Transverse colon (tissue), 4 donors: ENCODE data around the gene NBEAL1. TPM values are rescaled to one million over a fixed set of nuclear protein-coding genes. Genes with fewer than 3 reads are reported as not detected.
A peak's percentile ranks its signal among the peaks of the same experiment; 100 is the strongest.
"Not testable (repeated sequence)": the region's sequence is repeated elsewhere in the genome, so short reads cannot be mapped to it uniquely, and the experiment has no call there.

Experiments
- DNase-seq: peaks from one replicate; pipeline ENCODE4 v3.0.0-alpha.2; 2019
- H3K27ac ChIP-seq, 4 donors: fragments of 200-600 bp; sonication (generic); 2 replicates each; pipeline ENCODE4 v1.5.1; 2016 to 2018; ENCODE audit warnings: inconsistent platforms in 4 of 4
- H3K27me3 ChIP-seq: fragments of 200-600 bp; sonication (generic); 2 replicates; pipeline ENCODE4 v1.5.1; 2017; ENCODE audit warnings: inconsistent platforms
- H3K36me3 ChIP-seq, 4 donors: fragments of 200-600 bp; sonication (generic); 2 replicates each; pipeline ENCODE4 v1.5.1; 2017 to 2019; ENCODE audit warnings: inconsistent platforms in 4 of 4
- H3K4me1 ChIP-seq, 4 donors: fragments of 200-600 bp; sonication (generic); 2 replicates each; pipeline ENCODE4 v1.5.1; 2017 to 2020; ENCODE audit warnings: inconsistent platforms in 4 of 4
- H3K4me3 ChIP-seq, 4 donors: fragments of 200-600 bp; sonication (generic); 1 replicate in 1 of 4; 2 replicates in 3 of 4; pipeline versions ENCODE4 v1.5.1 to v1.6.1; 2017 to 2019; ENCODE audit warnings: inconsistent platforms in 4 of 4
- H3K9me3 ChIP-seq, 2 donors: fragments of 200-600 bp; sonication (generic); 2 replicates each; pipeline ENCODE4 v1.5.1; 2017 to 2019; ENCODE audit warnings: inconsistent platforms in 2 of 2
- EP300 ChIP-seq: sonication (generic); formaldehyde crosslinking; IDR thresholded peaks from one replicate; pipeline ENCODE4 v1.6.1; 2017; ENCODE audit warnings: antibody characterized with exemption, low read depth
- POLR2A ChIP-seq: fragments of 450-650 bp; IDR thresholded peaks from one replicate; pipeline ENCODE4 v1.6.1; 2016; ENCODE audit warnings: antibody characterized with exemption, mild to moderate bottlenecking, moderate library complexity
- POLR2AphosphoS5 ChIP-seq, 3 donors: sonication (generic); formaldehyde crosslinking; IDR thresholded peaks; one replicate each; pipeline ENCODE4 v1.6.1; 2016; ENCODE audit warnings: antibody characterized with exemption in 3 of 3
- WGBS, 2 donors: methylation state at CpG; one replicate each; pipeline ENCODE4 v1.1.5; 2018; ENCODE audit warnings: low coverage in 1 of 2; 5-methylcytosine and 5-hydroxymethylcytosine counted together
- in situ Hi-C, 4 donors: fragments of 200-750 bp; cut with MboI; loops; one replicate each; pipeline versions ENCODE4 v1.15.0 to v1.15.1; 2017; ENCODE audit warnings: low sequenced_read_pairs in 3 of 4, low pct_ligation_motif_present in 1 of 4, low pct_unique_long_range_greater_than_20kb in 1 of 4
- intact Hi-C: fragments of 100-400 bp; cut with DNase I; formaldehyde crosslinking; loops from one replicate; pipeline ENCODE4 v1.15.1; 2023; ENCODE audit warnings: low total_unique reads
- total RNA-seq, 4 donors: library from RNA; depleted of rRNA; stranded (reverse); fragments of >200 nt; gene quantifications; one replicate each; pipeline ENCODE4 v1.1.0, GENCODE V29; 2016
- TF ChIP-seq, protein P1 (sequence below), 5 experiments: fragments of 200-600 bp in 3 of 5; fragments of 450-650 bp in 2 of 5; sonication (generic) in 3 of 5; IDR thresholded peaks; 1 replicate in 2 of 5; 2 replicates in 3 of 5; pipeline ENCODE4 v1.5.1; 2016 to 2017; ENCODE audit warnings: antibody characterized with exemption in 5 of 5, inconsistent platforms in 3 of 5, mild to moderate bottlenecking in 2 of 5, moderate library complexity in 1 of 5

The NBEAL1 gene
- 100 to 1,000 TPM in 3 of 4 donors, 10 to 100 TPM in 1; 59.1 to 287 (median 154) TPM for total RNA-seq

DNA sequence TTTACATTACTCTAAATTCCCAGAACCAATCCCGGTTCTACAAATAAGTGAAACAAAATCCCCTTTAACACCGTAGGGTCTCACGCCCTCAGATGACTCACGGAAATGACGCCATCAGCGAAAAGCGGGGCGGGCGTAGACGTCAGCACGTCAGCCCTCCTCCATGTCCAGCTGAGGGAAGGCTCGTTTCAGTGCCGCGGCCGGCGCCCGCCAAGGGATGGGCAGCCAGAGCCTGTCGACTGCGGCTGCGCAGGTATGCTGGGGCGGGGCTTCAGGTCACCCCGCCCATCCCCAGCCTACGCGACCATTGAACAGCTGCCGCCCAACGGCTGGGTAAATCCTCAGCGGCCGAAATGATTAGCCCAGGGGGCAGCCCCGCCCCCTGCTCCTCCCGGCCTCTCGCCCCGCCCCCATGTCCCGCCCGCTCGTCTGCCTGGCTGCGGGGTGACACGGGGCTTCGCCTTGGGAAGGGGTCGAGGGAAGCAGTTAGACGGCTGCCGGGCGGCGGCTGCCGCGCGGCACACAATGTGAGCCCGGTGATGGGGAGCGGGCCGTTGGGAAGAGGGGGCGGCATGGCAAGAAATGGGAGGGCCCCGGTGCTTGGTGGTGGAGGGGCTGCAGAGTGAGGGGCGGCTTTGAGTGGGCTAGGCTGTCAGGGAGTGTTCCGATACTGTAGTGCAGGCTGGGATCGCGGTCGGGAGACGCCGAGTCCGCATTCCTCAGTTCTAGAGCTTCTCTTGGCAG is at the start of gene NBEAL1:
TSS of gene NBEAL1 (plus strand) at position 420 of the 744 bp plus-strand sequence. CDS start 1,510 bp downstream, outside the sequence.
- intact Hi-C loops (no loop called here), in situ Hi-C loops (no loop called here)
- 0 to 1% methylated on average over 1 to 35 of the region's 59 CpGs for WGBS, 2 donors

DNA sequence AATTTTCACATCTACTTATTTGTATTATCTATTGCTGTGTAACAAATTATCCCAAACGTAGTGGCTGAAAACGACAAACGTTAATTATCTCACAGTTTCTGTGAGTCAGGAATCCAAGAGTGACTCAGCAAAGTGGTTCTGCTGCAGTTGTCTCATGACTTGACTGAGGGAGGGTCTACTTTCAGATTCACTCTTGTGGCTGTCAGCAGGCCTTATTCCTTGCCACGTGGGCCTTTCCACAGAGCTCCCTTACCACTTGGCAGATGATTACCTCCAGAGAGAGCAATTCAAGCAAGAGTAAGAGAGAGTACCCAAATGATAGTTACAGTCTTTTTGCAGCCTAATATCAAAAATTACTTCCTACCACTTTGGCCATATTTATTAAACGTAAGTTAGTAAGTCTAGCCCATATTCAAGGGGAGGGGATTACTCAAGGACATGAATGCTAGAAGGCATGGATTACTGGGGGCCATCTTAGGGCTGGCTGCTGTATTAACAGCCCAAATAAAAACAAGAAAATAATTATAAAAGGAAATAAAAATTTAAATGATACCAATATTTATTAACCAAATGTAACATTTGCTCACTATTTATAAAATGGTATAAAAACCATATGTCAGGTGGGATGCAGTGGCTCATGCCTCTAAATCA is 48.7 kb upstream of the NBEAL1 start:
- no peaks in the 10 kb centered on the region for H3K27me3 ChIP-seq
- TF ChIP-seq, protein P1, sequence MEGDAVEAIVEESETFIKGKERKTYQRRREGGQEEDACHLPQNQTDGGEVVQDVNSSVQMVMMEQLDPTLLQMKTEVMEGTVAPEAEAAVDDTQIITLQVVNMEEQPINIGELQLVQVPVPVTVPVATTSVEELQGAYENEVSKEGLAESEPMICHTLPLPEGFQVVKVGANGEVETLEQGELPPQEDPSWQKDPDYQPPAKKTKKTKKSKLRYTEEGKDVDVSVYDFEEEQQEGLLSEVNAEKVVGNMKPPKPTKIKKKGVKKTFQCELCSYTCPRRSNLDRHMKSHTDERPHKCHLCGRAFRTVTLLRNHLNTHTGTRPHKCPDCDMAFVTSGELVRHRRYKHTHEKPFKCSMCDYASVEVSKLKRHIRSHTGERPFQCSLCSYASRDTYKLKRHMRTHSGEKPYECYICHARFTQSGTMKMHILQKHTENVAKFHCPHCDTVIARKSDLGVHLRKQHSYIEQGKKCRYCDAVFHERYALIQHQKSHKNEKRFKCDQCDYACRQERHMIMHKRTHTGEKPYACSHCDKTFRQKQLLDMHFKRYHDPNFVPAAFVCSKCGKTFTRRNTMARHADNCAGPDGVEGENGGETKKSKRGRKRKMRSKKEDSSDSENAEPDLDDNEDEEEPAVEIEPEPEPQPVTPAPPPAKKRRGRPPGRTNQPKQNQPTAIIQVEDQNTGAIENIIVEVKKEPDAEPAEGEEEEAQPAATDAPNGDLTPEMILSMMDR (IDR thresholded peaks at IDR 0.05), result no peak
- no peak for TF ChIP-seq POLR2AphosphoS5 (IDR thresholded peaks at IDR 0.05)
- no peak for TF ChIP-seq EP300
- peaks cover 0 to 3% (median 0%) of the 10 kb centered on the region in 4 donors for H3K36me3 ChIP-seq
- no peak overlapping the region for H3K27ac ChIP-seq
- no peaks in the 10 kb centered on the region for H3K4me1 ChIP-seq
- DNase-seq, result no peak
- H3K4me3 ChIP-seq, result no peak overlapping the region
- no peaks in the 10 kb centered on the region for H3K9me3 ChIP-seq
- 57 to 70% methylated on average over 4 to 5 of the region's 5 CpGs for WGBS, 2 donors
- intact Hi-C loops (no loop called here), in situ Hi-C loops (no loop called here)

More for the DNA sequence above, at the start of gene NBEAL1:
- Histone ChIP-seq H3K27me3 (no peaks in the 10 kb centered on the region), H3K36me3 (no peaks in the 10 kb centered on the region), H3K4me3 (peak within 1 kb of the TSS; percentile 68 to 91 (median 81)), H3K27ac (peak within 1 kb of the TSS; percentile 96 to 98 (median 96)), H3K9me3 (no peaks in the 10 kb centered on the region), H3K4me1 (peaks cover 4 to 51% (median 29%) of the 10 kb centered on the region in 4 donors)
- peak; percentile 99 for DNase-seq
- peak; percentile 95 for TF ChIP-seq POLR2A
- TF ChIP-seq POLR2AphosphoS5 (IDR thresholded peaks at IDR 0.05), result peak; percentile 87 to 94 (median 90)
- TF ChIP-seq, protein P1 (IDR thresholded peaks at IDR 0.05), result no peak

DNA sequence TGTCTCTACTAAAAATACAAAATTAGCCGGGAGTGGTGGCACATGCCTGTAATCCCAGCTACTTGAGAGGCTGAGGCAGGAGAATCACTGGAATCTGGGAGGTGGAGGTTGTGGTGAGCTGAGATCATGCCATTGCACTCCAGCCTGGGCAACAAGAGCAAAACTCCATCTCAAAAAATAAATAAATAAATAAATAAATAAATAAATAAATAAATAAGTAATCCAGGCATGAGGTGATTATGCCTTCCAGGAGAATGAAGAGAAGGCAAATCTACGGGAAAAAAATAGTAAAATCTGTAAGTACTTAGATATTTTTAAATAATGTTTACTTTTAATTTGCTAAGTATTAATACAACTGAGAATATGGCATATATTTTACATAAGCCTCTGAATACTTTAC is 45.3 kb upstream of the NBEAL1 start:
- in situ Hi-C loops, H3K27me3 ChIP-seq, DNase-seq, H3K9me3 ChIP-seq, H3K4me3 ChIP-seq, H3K4me1 ChIP-seq, intact Hi-C loops, H3K36me3 ChIP-seq, H3K27ac ChIP-seq: not testable (repeated sequence)
- 50 to 100% methylated on average over 1 to 2 of the region's 2 CpGs for WGBS, 2 donors

DNA sequence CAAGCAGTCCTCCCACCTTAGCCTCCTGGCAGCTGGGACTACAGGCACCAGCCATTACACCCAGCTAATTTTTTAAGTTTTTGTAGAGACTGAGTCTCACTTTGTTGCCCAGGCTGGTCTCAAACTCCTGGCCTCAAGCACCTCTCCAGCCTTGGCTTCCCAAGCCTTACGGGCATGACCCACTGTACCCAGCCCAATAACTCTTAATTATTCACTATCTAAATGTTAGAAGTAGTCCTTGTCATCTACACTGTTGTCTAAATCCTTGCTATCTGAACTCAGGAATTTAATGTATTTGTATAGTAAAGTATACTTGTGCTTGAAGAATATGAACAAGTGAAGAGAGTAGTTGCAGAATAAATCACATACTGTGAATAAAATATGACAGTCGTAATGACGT is 37.9 kb upstream of the NBEAL1 start:
- Histone ChIP-seq H3K9me3 (no peaks in the 10 kb centered on the region), H3K27ac (no peak overlapping the region), H3K4me3 (no peak overlapping the region), H3K4me1 (no peaks in the 10 kb centered on the region), H3K27me3 (no peaks in the 10 kb centered on the region), H3K36me3 (peaks cover 0 to under 1% (median 0%) of the 10 kb centered on the region in 4 donors)
- 96 to 100% methylated on average over 3 of the region's 3 CpGs for WGBS, 2 donors
- in situ Hi-C loops (no loop called here), intact Hi-C loops (no loop called here)
- no peak for DNase-seq
- TF ChIP-seq POLR2AphosphoS5 (IDR thresholded peaks at IDR 0.05) (no peak), EP300 (no peak), POLR2A (no peak)
- TF ChIP-seq, protein P1 (IDR thresholded peaks at IDR 0.05), result no peak
